B cell (primary cell): ENCODE results near the gene BRSK2. TPM values are rescaled to one million over a fixed set of nuclear protein-coding genes. Genes with fewer than 3 reads are reported as not detected.

Source experiments
- ATAC-seq: fragments of 200-7000 bp; cut with Tn5 transposase; one replicate; pipeline ENCODE4 v1.10.0; 2021; ENCODE audit warnings: low read depth, mild to moderate bottlenecking, moderate number of reproducible peaks, moderate library complexity
- CTCF ChIA-PET: fragments of 350-600 bp; sonication (Branson Sonifier 250); formaldehyde crosslinking; loops from one replicate; lab custom pipeline; 2021; ENCODE audit warnings: antibody characterized with exemption, inconsistent platforms; lab: Charles Lee
- POLR2A ChIA-PET: fragments of 350-600 bp; sonication (Branson Sonifier 250); formaldehyde crosslinking; loops from one replicate; lab custom pipeline; 2021; ENCODE audit warnings: antibody characterized with exemption; lab: Charles Lee
- DNase-seq: peaks from one replicate; pipeline ENCODE4 v3.0.0; 2013
- H2AFZ ChIP-seq: 2 replicates; pipeline ENCODE4 v1.6.1; 2012; ENCODE audit warnings: mild to moderate bottlenecking, low read depth, low read length; ENCODE audit not compliant: insufficient read depth, poor library complexity, severe bottlenecking
- H3K27ac ChIP-seq, 2 donors: 1 replicate in 1 of 2; 2 replicates in 1 of 2; pipeline ENCODE4 v1.5.1; 2012 to 2013; ENCODE audit warnings: low read length in 2 of 2, mild to moderate bottlenecking in 2 of 2, moderate library complexity in 1 of 2
- H3K27me3 ChIP-seq, 4 experiments: fragments of 200-600 bp in 1 of 4; sonication (generic) in 1 of 4; replicated peaks in 1 of 4; 1 replicate in 2 of 4; 2 replicates in 2 of 4; pipeline versions ENCODE4 v1.6.1 to v1.7.0; 2013 to 2016; ENCODE audit warnings: low read length in 3 of 4, mild to moderate bottlenecking in 2 of 4, mixed read lengths in 1 of 4, moderate library complexity in 1 of 4; ENCODE audit not compliant: insufficient read depth in 4 of 4, control insufficient read depth in 3 of 4; ENCODE audit errors: control extremely low read depth in 1 of 4
- H3K36me3 ChIP-seq, 2 experiments: replicated peaks in 1 of 2; 1 replicate in 1 of 2; 2 replicates in 1 of 2; pipeline versions ENCODE4 v1.6.1 to v1.7.1; 2013; ENCODE audit warnings: low read length in 1 of 2; ENCODE audit not compliant: insufficient read depth in 2 of 2, control insufficient read depth in 1 of 2; ENCODE audit errors: control extremely low read depth in 1 of 2, extremely low read depth in 1 of 2
- H3K4me1 ChIP-seq, 2 donors: fragments of 200-600 bp in 1 of 2; sonication (generic) in 1 of 2; 1 replicate in 1 of 2; 2 replicates in 1 of 2; pipeline versions ENCODE4 v1.5.1 to v1.6.1; 2013 to 2017; ENCODE audit warnings: low read length in 2 of 2; ENCODE audit not compliant: control insufficient read depth in 2 of 2, insufficient read depth in 2 of 2
- H3K4me2 ChIP-seq: replicated peaks from 2 replicates; pipeline ENCODE3; 2012; ENCODE audit warnings: mild to moderate bottlenecking, low read depth, low read length; ENCODE audit not compliant: poor library complexity, severe bottlenecking
- H3K4me3 ChIP-seq, 5 experiments: fragments of 200-600 bp in 1 of 5; sonication (generic) in 1 of 5; 1 replicate in 3 of 5; 2 replicates in 2 of 5; pipeline versions ENCODE4 v1.5.1 to v1.7.0; 2011 to 2016; ENCODE audit warnings: low read length in 4 of 5, mild to moderate bottlenecking in 4 of 5, low read depth in 2 of 5, control low read depth in 1 of 5, moderate library complexity in 1 of 5; ENCODE audit not compliant: insufficient read depth in 1 of 5; ENCODE audit errors: control extremely low read depth in 1 of 5, extremely low read depth in 1 of 5
- H3K79me2 ChIP-seq: fragments of 200-600 bp; sonication (generic); one replicate; pipeline ENCODE4 v1.6.0; 2016; ENCODE audit warnings: low read length; ENCODE audit not compliant: control insufficient read depth, insufficient read depth
- H3K9ac ChIP-seq: fragments of 200-600 bp; sonication (generic); 2 replicates; pipeline ENCODE4 v1.6.1; 2017; ENCODE audit warnings: mild to moderate bottlenecking, low read length, moderate library complexity
- H3K9me3 ChIP-seq, 3 donors: one replicate each; pipeline versions ENCODE4 v1.6.1 to v1.7.1; 2013; ENCODE audit warnings: low read length in 2 of 3; ENCODE audit not compliant: control insufficient read depth in 2 of 3, insufficient read depth in 1 of 3; ENCODE audit errors: control extremely low read depth in 1 of 3
- H4K20me1 ChIP-seq: 2 replicates; pipeline ENCODE4 v1.6.0; 2012; ENCODE audit warnings: mild to moderate bottlenecking, low read length; ENCODE audit not compliant: insufficient read depth, control insufficient read depth, poor library complexity, severe bottlenecking
- H3K27ac Mint-ChIP-seq: one replicate; pipeline ENCODE4 v1.8.0; 2021; ENCODE audit warnings: mixed read lengths
- H3K27me3 Mint-ChIP-seq: one replicate; pipeline ENCODE4 v1.8.0; 2021; ENCODE audit warnings: mixed read lengths
- H3K4me1 Mint-ChIP-seq: one replicate; pipeline ENCODE4 v1.8.0; 2021; ENCODE audit warnings: mixed read lengths
- H3K4me3 Mint-ChIP-seq: one replicate; pipeline ENCODE4 v1.8.0; 2021; ENCODE audit warnings: mixed read lengths
- H3K9me3 Mint-ChIP-seq: one replicate; pipeline ENCODE4 v1.8.0; 2022; ENCODE audit warnings: mixed read lengths; ENCODE audit not compliant: insufficient read depth
- CTCF ChIP-seq: fragments of 200-600 bp; IDR thresholded peaks from one replicate; pipeline ENCODE4 v1.8.0; 2022; ENCODE audit warnings: antibody characterized with exemption, mild to moderate bottlenecking
- EZH2 ChIP-seq: IDR thresholded peaks from 2 replicates; pipeline ENCODE4 v1.6.1; 2012; ENCODE audit warnings: borderline replicate concordance, low read depth, mild to moderate bottlenecking, moderate library complexity, low read length; ENCODE audit not compliant: insufficient read depth, poor library complexity, severe bottlenecking
- WGBS: methylation state at CpG from one replicate; pipeline ENCODE4 v1.1.5; 2013; ENCODE audit warnings: missing lambda C conversion rate; ENCODE audit not compliant: insufficient coverage; 5-methylcytosine and 5-hydroxymethylcytosine counted together
- intact Hi-C: fragments of 100-400 bp; cut with micrococcal nuclease; formaldehyde crosslinking; loops from one replicate; pipeline ENCODE4 v1.10.0; 2022
- polyA plus RNA-seq: library from polyadenylated mRNA; depleted of rRNA; stranded (reverse); fragments of >200 nt; gene quantifications from 2 replicates; pipeline ENCODE4 v1.2.3, GENCODE V29; 2012
- total RNA-seq, 2 donors: library from RNA; stranded (reverse); fragments of 120-200 nt in 1 of 2; gene quantifications; 1 replicate in 1 of 2; 2 replicates in 1 of 2; pipeline versions ENCODE4 v1.2.3 to v1.2.4, GENCODE V29; 2013 to 2022

Gene BRSK2
- total and polyA plus RNA-seq, 2 donors (not counting 1 experiment from before 2014, with no cell fraction given) = 0.51 to 0.79 TPM

- no peaks in the 10 kb centered on the region for H3K27me3 Mint-ChIP-seq
- ChIA-PET POLR2A (no interaction called here), CTCF (no interaction called here)
- Histone ChIP-seq H3K27ac (no peak overlapping the region), H4K20me1 (no peaks in the 10 kb centered on the region), H3K9ac (no peak overlapping the region), H3K9me3 (no peaks in the 10 kb centered on the region), H3K4me1 (no peaks in the 10 kb centered on the region), H3K4me2 (no peak overlapping the region), H2AFZ (no peak overlapping the region), H3K27me3 (no peaks in the 10 kb centered on the region), H3K36me3 (peaks cover 0 to 32% of the 10 kb centered on the region in 2 experiments), H3K4me3 (no peak overlapping the region), H3K79me2 (no peaks in the 10 kb centered on the region)
- no peak for DNase-seq
- WGBS = 92% methylated on average over 35 of the region's 35 CpGs
- no peaks in the 10 kb centered on the region for H3K4me1 Mint-ChIP-seq
- no peaks in the 10 kb centered on the region for H3K9me3 Mint-ChIP-seq
- intact Hi-C loops = no loop called here
- TF ChIP-seq EZH2 = no peak
- no peak for TF ChIP-seq CTCF
- ATAC-seq = no peak
- no peak overlapping the region for H3K4me3 Mint-ChIP-seq
- H3K27ac Mint-ChIP-seq = no peak overlapping the region
These were observed 80.4 kb downstream of the BRSK2 start for GRCh38 chr11:1469911-1470680.
